Endothelial cell of umbilical vein (primary cell): ENCODE results near the gene UBE2QL1.

Experiments
- EZH2 ChIP-seq: IDR thresholded peaks from 2 replicates; pipeline ENCODE4 v1.6.1; 2012; ENCODE audit warnings: borderline replicate concordance, low read depth, mild to moderate bottlenecking, moderate library complexity, low read length, inconsistent platforms; ENCODE audit not compliant: severe bottlenecking
- JUN ChIP-seq: IDR thresholded peaks from 2 replicates; pipeline ENCODE4 v1.6.1; 2011; ENCODE audit warnings: borderline replicate concordance, low read depth; ENCODE audit not compliant: insufficient read length, insufficient read depth
- POLR2A ChIP-seq: IDR thresholded peaks from 2 replicates; pipeline ENCODE4 v1.6.1; 2012; ENCODE audit warnings: low read depth, mild to moderate bottlenecking, control low read depth, low read length
- TF ChIP-seq, protein P1 (sequence below), 2 donors: IDR thresholded peaks; 1 replicate in 1 of 2; 2 replicates in 1 of 2; pipeline ENCODE4 v1.5.1; 2011; ENCODE audit warnings: low read length in 2 of 2, mild to moderate bottlenecking in 2 of 2, moderate library complexity in 2 of 2, control low read depth in 1 of 2, inconsistent platforms in 1 of 2, low read depth in 1 of 2; ENCODE audit not compliant: insufficient read depth in 1 of 2; ENCODE audit errors: extremely low read depth in 1 of 2

GRCh38 chr5:6510132-6510531 lies 61.5 kb downstream of the UBE2QL1 start:
- TF ChIP-seq EZH2: no peak
- TF ChIP-seq, protein P1, sequence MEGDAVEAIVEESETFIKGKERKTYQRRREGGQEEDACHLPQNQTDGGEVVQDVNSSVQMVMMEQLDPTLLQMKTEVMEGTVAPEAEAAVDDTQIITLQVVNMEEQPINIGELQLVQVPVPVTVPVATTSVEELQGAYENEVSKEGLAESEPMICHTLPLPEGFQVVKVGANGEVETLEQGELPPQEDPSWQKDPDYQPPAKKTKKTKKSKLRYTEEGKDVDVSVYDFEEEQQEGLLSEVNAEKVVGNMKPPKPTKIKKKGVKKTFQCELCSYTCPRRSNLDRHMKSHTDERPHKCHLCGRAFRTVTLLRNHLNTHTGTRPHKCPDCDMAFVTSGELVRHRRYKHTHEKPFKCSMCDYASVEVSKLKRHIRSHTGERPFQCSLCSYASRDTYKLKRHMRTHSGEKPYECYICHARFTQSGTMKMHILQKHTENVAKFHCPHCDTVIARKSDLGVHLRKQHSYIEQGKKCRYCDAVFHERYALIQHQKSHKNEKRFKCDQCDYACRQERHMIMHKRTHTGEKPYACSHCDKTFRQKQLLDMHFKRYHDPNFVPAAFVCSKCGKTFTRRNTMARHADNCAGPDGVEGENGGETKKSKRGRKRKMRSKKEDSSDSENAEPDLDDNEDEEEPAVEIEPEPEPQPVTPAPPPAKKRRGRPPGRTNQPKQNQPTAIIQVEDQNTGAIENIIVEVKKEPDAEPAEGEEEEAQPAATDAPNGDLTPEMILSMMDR (IDR thresholded peaks at IDR 0.05; ENCODE audit: extremely low read depth in 1 of 2, insufficient read depth in 1 of 2, low read depth in 1 of 2, low read length in 2 of 2): no peak
- TF ChIP-seq POLR2A: no peak
- no peak for TF ChIP-seq JUN
